ENCODE measurements around the gene IRF8.
"Not testable (repeated sequence)": the region's sequence is repeated elsewhere in the genome, so short reads cannot be mapped to it uniquely, and the experiment has no call there.

IRF8 gene

GRCh38 chr16:85894266-85894665 lies 4.7 kb upstream of the IRF8 start:
- DNase-seq = no peak

GRCh38 chr16:85897382-85897781 lies 1.6 kb upstream of the IRF8 start:
- no peak for DNase-seq

GRCh38 chr16:85899444-85899843 lies 482 bp downstream of the IRF8 start:
- no peak for DNase-seq

GRCh38 chr16:85900027-85900792 lies 1.2 kb downstream of the IRF8 start:
- DNase-seq = no peak

GRCh38 chr16:85901110-85901509 lies 2.1 kb downstream of the IRF8 start:
- no peak for DNase-seq

GRCh38 chr16:85901773-85902365 lies 2.9 kb downstream of the IRF8 start:
- DNase-seq = no peak

- DNase-seq = no peak
Measured at GRCh38 chr16:85902366-85903155, 3.6 kb downstream of the IRF8 start.

GRCh38 chr16:85903559-85903958 lies 4.6 kb downstream of the IRF8 start:
- DNase-seq = no peak

- DNase-seq = no peak
Measured at GRCh38 chr16:85905110-85906095, 6.4 kb downstream of the IRF8 start.

- no peak for DNase-seq
Measured at GRCh38 chr16:85906349-85906748, 7.4 kb downstream of the IRF8 start.

GRCh38 chr16:85907231-85907630 lies 8.3 kb downstream of the IRF8 start:
- DNase-seq = not testable (repeated sequence)

GRCh38 chr16:85908444-85908843 lies 9.5 kb downstream of the IRF8 start:
- DNase-seq = no peak

GRCh38 chr16:85908889-85909589 lies 10.1 kb downstream of the IRF8 start:
- DNase-seq = no peak

GRCh38 chr16:85909932-85910853 lies 11.2 kb downstream of the IRF8 start:
- no peak for DNase-seq

- DNase-seq = no peak
Measured at GRCh38 chr16:85910854-85911247, 11.9 kb downstream of the IRF8 start.

- DNase-seq = no peak
Measured at GRCh38 chr16:85911251-85911930, 12.4 kb downstream of the IRF8 start.

GRCh38 chr16:85912211-85912974 lies 13.4 kb downstream of the IRF8 start:
- peak; percentile 86 for DNase-seq

- DNase-seq = no peak
Measured at GRCh38 chr16:85913141-85913601, 14.2 kb downstream of the IRF8 start.

All from fibroblast of skin of abdomen (primary cell).